ENCODE results near the gene GUSB. TPM values are rescaled to one million over a fixed set of nuclear protein-coding genes. Genes with fewer than 3 reads are reported as not detected.
"Not testable (repeated sequence)": the region's sequence is repeated elsewhere in the genome, so short reads cannot be mapped to it uniquely, and the experiment has no call there.

Gene GUSB
- total RNA-seq, 2 experiments from 2014 or later = 49.5 to 50.9 TPM

- H3K4me3 ChIP-seq (ENCODE audit: low read depth, low read length, poor library complexity, severe bottlenecking); H3K4me2 ChIP-seq (ENCODE audit: low read length); H3K27ac ChIP-seq (ENCODE audit: low read depth, low read length, poor library complexity, severe bottlenecking); H3K36me3 ChIP-seq (ENCODE audit: insufficient read depth, low read length); BruUV-seq (replicated peaks); H3K9me3 ChIP-seq (ENCODE audit: low read length); DNase-seq (ENCODE audit: low spot score); intact Hi-C loops (cut with micrococcal nuclease; ENCODE audit: unreplicated experiment); H2AFZ ChIP-seq (ENCODE audit: low read length); H3K4me1 ChIP-seq (ENCODE audit: insufficient read depth, low read length, poor library complexity, severe bottlenecking); H4K20me1 ChIP-seq (ENCODE audit: insufficient read depth, low read length); H3K79me2 ChIP-seq (ENCODE audit: insufficient read depth, low read depth, low read length); H3K9me2 ChIP-seq (ENCODE audit: insufficient read depth, low read length); CTCF ChIA-PET (ENCODE audit: unreplicated experiment): not testable (repeated sequence)
- POLR2A ChIA-PET = interaction anchor here (0.6 kb wide), 1 partner anchor 128 kb away, joined by 3 read pairs; no protein-coding TSS in a partner anchor
Observed at GRCh38 chr7:66000823-66001417, 18.9 kb upstream of the GUSB start.

- H3K4me3 ChIP-seq (ENCODE audit: low read depth, low read length, poor library complexity, severe bottlenecking); H3K9me3 ChIP-seq (ENCODE audit: low read length); H2AFZ ChIP-seq (ENCODE audit: low read length); intact Hi-C loops (cut with micrococcal nuclease; ENCODE audit: unreplicated experiment); POLR2A ChIA-PET; H3K27ac ChIP-seq (ENCODE audit: low read depth, low read length, poor library complexity, severe bottlenecking); H3K36me3 ChIP-seq (ENCODE audit: insufficient read depth, low read length); BruUV-seq (replicated peaks); DNase-seq (ENCODE audit: low spot score); H3K4me1 ChIP-seq (ENCODE audit: insufficient read depth, low read length, poor library complexity, severe bottlenecking); H3K9me2 ChIP-seq (ENCODE audit: insufficient read depth, low read length); H3K79me2 ChIP-seq (ENCODE audit: insufficient read depth, low read depth, low read length); H3K4me2 ChIP-seq (ENCODE audit: low read length); CTCF ChIA-PET (ENCODE audit: unreplicated experiment); H4K20me1 ChIP-seq (ENCODE audit: insufficient read depth, low read length): not testable (repeated sequence)
Observed at GRCh38 chr7:65994984-65995383, 13.0 kb upstream of the GUSB start.

DNA sequence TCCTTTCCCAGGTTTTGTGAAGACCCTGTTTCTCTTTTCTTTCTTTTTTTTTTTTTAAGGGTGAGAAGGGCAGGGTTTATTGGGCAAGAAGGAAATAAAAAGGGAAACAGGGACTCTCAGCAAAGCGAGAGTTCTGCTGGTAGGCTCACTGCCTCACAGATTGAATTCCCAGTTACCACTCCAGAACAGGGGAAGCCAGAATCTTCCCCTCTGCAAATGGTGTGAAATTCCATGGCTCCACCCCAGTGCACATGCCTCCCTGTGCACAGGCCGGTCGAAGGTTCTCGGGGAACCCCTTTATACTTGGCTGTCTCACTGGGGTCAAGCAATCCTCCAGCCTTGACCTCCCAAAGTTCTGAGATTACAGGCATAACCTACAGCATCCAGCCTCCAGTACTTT is 10.5 kb upstream of the GUSB start:
- Histone ChIP-seq H3K4me1 (ENCODE audit: insufficient read depth, low read length, poor library complexity, severe bottlenecking) (no peaks in the 10 kb centered on the region), H3K9me3 (ENCODE audit: low read length) (no peaks in the 10 kb centered on the region), H4K20me1 (ENCODE audit: insufficient read depth, low read length) (no peaks in the 10 kb centered on the region), H3K4me3 (ENCODE audit: low read depth, low read length, poor library complexity, severe bottlenecking) (no peak overlapping the region), H3K4me2 (ENCODE audit: low read length) (no peak overlapping the region), H3K79me2 (ENCODE audit: insufficient read depth, low read depth, low read length) (no peaks in the 10 kb centered on the region), H2AFZ (ENCODE audit: low read length) (no peak overlapping the region), H3K9me2 (ENCODE audit: insufficient read depth, low read length) (no peaks in the 10 kb centered on the region), H3K36me3 (ENCODE audit: insufficient read depth, low read length) (no peaks in the 10 kb centered on the region), H3K27ac (ENCODE audit: low read depth, low read length, poor library complexity, severe bottlenecking) (no peak overlapping the region)
- intact Hi-C loops (cut with micrococcal nuclease; ENCODE audit: unreplicated experiment) = no loop called here
- DNase-seq (ENCODE audit: low spot score) = no peak
- POLR2A ChIA-PET = no interaction called here
- TF ChIP-seq EZH2phosphoT487 (IDR thresholded peaks at IDR 0.05; ENCODE audit: borderline replicate concordance, low read depth, low read length) = no peak
- TF ChIP-seq CTCF (conservative IDR thresholded peaks at IDR 0.05; ENCODE audit: low read length) = no peak
- BruUV-seq (replicated peaks) = no TSS peak
- CTCF ChIA-PET (ENCODE audit: unreplicated experiment) = no interaction called here

DNA sequence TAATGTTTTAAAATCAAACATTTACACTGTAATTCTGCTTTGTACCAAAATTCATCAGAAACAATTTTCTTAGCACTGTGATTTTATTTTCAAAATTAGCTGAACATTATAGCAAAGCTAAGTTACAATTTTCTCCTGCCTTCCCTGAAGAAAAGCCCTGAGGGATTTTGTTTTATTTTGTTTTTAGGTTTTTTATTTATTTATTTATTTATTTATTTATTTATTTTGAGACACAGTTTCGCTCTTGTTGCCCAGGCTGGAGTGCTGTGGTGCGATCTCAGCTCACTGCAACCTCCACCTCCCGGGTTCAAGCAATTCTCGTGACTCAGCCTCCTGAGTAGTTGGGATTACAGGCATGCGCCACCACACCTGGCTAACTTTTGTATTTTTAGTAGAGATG is 9.8 kb upstream of the GUSB start:
- H4K20me1 ChIP-seq (ENCODE audit: insufficient read depth, low read length); DNase-seq (ENCODE audit: low spot score); H3K9me2 ChIP-seq (ENCODE audit: insufficient read depth, low read length); POLR2A ChIA-PET; intact Hi-C loops (cut with micrococcal nuclease; ENCODE audit: unreplicated experiment); H3K36me3 ChIP-seq (ENCODE audit: insufficient read depth, low read length); H3K9me3 ChIP-seq (ENCODE audit: low read length); H3K79me2 ChIP-seq (ENCODE audit: insufficient read depth, low read depth, low read length); H2AFZ ChIP-seq (ENCODE audit: low read length); H3K4me1 ChIP-seq (ENCODE audit: insufficient read depth, low read length, poor library complexity, severe bottlenecking); BruUV-seq (replicated peaks); H3K4me2 ChIP-seq (ENCODE audit: low read length); H3K4me3 ChIP-seq (ENCODE audit: low read depth, low read length, poor library complexity, severe bottlenecking); CTCF ChIA-PET (ENCODE audit: unreplicated experiment); H3K27ac ChIP-seq (ENCODE audit: low read depth, low read length, poor library complexity, severe bottlenecking): not testable (repeated sequence)
